GM21825 (cell line): Measurements from ENCODE around the gene TMEM178B.
"Not testable (repeated sequence)": the region's sequence is repeated elsewhere in the genome, so short reads cannot be mapped to it uniquely, and the experiment has no call there.

ENCODE experiments used
- ATAC-seq: cut with Tn5 transposase; IDR thresholded peaks from one replicate; pipeline ENCODE4 v1.9.1; 2021; ENCODE audit warnings: mild to moderate bottlenecking, moderate library complexity; ENCODE audit not compliant: unreplicated experiment

The TMEM178B gene

GRCh38 chr7:141300816-141301215 lies 227.0 kb downstream of the TMEM178B start:
- ATAC-seq: no peak

- ATAC-seq: no peak
Observed at GRCh38 chr7:141301544-141301943, 227.7 kb downstream of the TMEM178B start.

GRCh38 chr7:141302617-141303016 lies 228.8 kb downstream of the TMEM178B start:
- no peak for ATAC-seq

- ATAC-seq: no peak
Observed at GRCh38 chr7:141304291-141304690, 230.4 kb downstream of the TMEM178B start.

- no peak for ATAC-seq
Observed at GRCh38 chr7:141306081-141306480, 232.2 kb downstream of the TMEM178B start.

GRCh38 chr7:141312395-141312794 lies 238.5 kb downstream of the TMEM178B start:
- ATAC-seq: no peak

GRCh38 chr7:141312828-141313521 lies 239.1 kb downstream of the TMEM178B start:
- no peak for ATAC-seq

- ATAC-seq: no peak
Observed at GRCh38 chr7:141313896-141314295, 240.0 kb downstream of the TMEM178B start.

- ATAC-seq: no peak
Observed at GRCh38 chr7:141317033-141317585, 243.2 kb downstream of the TMEM178B start.

GRCh38 chr7:141320287-141320686 lies 246.4 kb downstream of the TMEM178B start:
- no peak for ATAC-seq

GRCh38 chr7:141322383-141322782 lies 248.5 kb downstream of the TMEM178B start:
- ATAC-seq: no peak

- ATAC-seq: no peak
Observed at GRCh38 chr7:141323826-141324225, 250.0 kb downstream of the TMEM178B start.

- ATAC-seq: no peak
Observed at GRCh38 chr7:141324870-141325269, 251.0 kb downstream of the TMEM178B start.

GRCh38 chr7:141325275-141325674 lies 251.4 kb downstream of the TMEM178B start:
- no peak for ATAC-seq

- no peak for ATAC-seq
Observed at GRCh38 chr7:141328290-141328689, 254.4 kb downstream of the TMEM178B start.

GRCh38 chr7:141330285-141330684 lies 256.4 kb downstream of the TMEM178B start:
- ATAC-seq: not testable (repeated sequence)

GRCh38 chr7:141333459-141333858 lies 259.6 kb downstream of the TMEM178B start:
- ATAC-seq: no peak

GRCh38 chr7:141335164-141335563 lies 261.3 kb downstream of the TMEM178B start:
- no peak for ATAC-seq

- no peak for ATAC-seq
Observed at GRCh38 chr7:141339603-141340002, 265.7 kb downstream of the TMEM178B start.

GRCh38 chr7:141340991-141341390 lies 267.1 kb downstream of the TMEM178B start:
- no peak for ATAC-seq

GRCh38 chr7:141342621-141343408 lies 269.0 kb downstream of the TMEM178B start:
- ATAC-seq: no peak
